Endometrial microvascular endothelial cells (primary cell): ENCODE measurements around the gene CEP63. TPM values are rescaled to one million over a fixed set of nuclear protein-coding genes. Genes with fewer than 3 reads are reported as not detected.

Experiments used
- in situ Hi-C: cut with HindIII; loops from 2 replicates; pipeline ENCODE4 v1.10.0; 2017; ENCODE audit warnings: low sequenced_read_pairs, low pct_unique_long_range_greater_than_20kb; ENCODE audit errors: inconsistent ontology term
- total RNA-seq: library from RNA; depleted of rRNA; stranded (reverse); fragments of >200 nt; gene quantifications from one replicate; pipeline ENCODE4 v1.2.3, GENCODE V29; 2015; ENCODE audit errors: inconsistent ontology term

CEP63 gene
- total RNA-seq, 1 donor from 2014 or later = 23.1 TPM

- in situ Hi-C loops = no loop called here
These were observed 115.0 kb downstream of the CEP63 start for GRCh38 chr3:134600685-134601463.

GRCh38 chr3:134601539-134602439 is 115.9 kb downstream of the CEP63 start:
- in situ Hi-C loops = no loop called here

- in situ Hi-C loops = no loop called here
These were observed 116.6 kb downstream of the CEP63 start for GRCh38 chr3:134602440-134602814.

- in situ Hi-C loops = no loop called here
These were observed 117.6 kb downstream of the CEP63 start for GRCh38 chr3:134603480-134603879.

GRCh38 chr3:134603956-134604355 is 118.1 kb downstream of the CEP63 start:
- in situ Hi-C loops = no loop called here

GRCh38 chr3:134605556-134605955 is 119.7 kb downstream of the CEP63 start:
- in situ Hi-C loops = no loop called here

GRCh38 chr3:134606033-134607025 is 120.5 kb downstream of the CEP63 start:
- in situ Hi-C loops = no loop called here

GRCh38 chr3:134607054-134608022 is 121.5 kb downstream of the CEP63 start:
- in situ Hi-C loops = no loop called here

GRCh38 chr3:134608023-134608770 is 122.3 kb downstream of the CEP63 start:
- in situ Hi-C loops = no loop called here

GRCh38 chr3:134608771-134609435 is 123.0 kb downstream of the CEP63 start:
- in situ Hi-C loops = no loop called here

- in situ Hi-C loops = no loop called here
These were observed 124.1 kb downstream of the CEP63 start for GRCh38 chr3:134609821-134610431.

- in situ Hi-C loops = no loop called here
These were observed 124.9 kb downstream of the CEP63 start for GRCh38 chr3:134610432-134611385.

- in situ Hi-C loops = no loop called here
These were observed 125.7 kb downstream of the CEP63 start for GRCh38 chr3:134611516-134611915.

GRCh38 chr3:134613006-134613520 is 127.2 kb downstream of the CEP63 start:
- in situ Hi-C loops = no loop called here

- in situ Hi-C loops = no loop called here
These were observed 129.1 kb downstream of the CEP63 start for GRCh38 chr3:134614955-134615354.
